Ascending aorta (tissue), 2 donors: ENCODE data around the gene PHC1. TPM values are rescaled to one million over a fixed set of nuclear protein-coding genes. Genes with fewer than 3 reads are reported as not detected.

ENCODE experiments used
- DNase-seq, 2 donors: peaks; one replicate each; pipeline ENCODE4 v3.0.0-alpha.2; 2019; ENCODE audit warnings: low spot score in 2 of 2
- H3K27ac ChIP-seq, 2 donors: fragments of 200-600 bp; sonication (generic); one replicate each; pipeline ENCODE4 v1.5.1; 2016 to 2017; ENCODE audit warnings: mild to moderate bottlenecking in 1 of 2
- H3K27me3 ChIP-seq: fragments of 200-600 bp; sonication (generic); one replicate; pipeline ENCODE4 v1.5.1; 2017
- H3K36me3 ChIP-seq, 2 donors: fragments of 200-600 bp; sonication (generic); one replicate each; pipeline ENCODE4 v1.5.1; 2016
- H3K4me1 ChIP-seq, 2 donors: fragments of 200-600 bp; sonication (generic); one replicate each; pipeline ENCODE4 v1.5.1; 2016 to 2017; ENCODE audit warnings: mild to moderate bottlenecking in 1 of 2
- H3K4me3 ChIP-seq, 2 donors: fragments of 200-600 bp; sonication (generic); one replicate each; pipeline ENCODE4 v1.5.1; 2016 to 2017; ENCODE audit warnings: mild to moderate bottlenecking in 1 of 2
- H3K9me3 ChIP-seq, 2 donors: fragments of 200-600 bp; sonication (generic); one replicate each; pipeline ENCODE4 v1.5.1; 2016
- CTCF ChIP-seq, 3 experiments: fragments of 200-600 bp in 2 of 3; fragments of 450-650 bp in 1 of 3; sonication (generic) in 2 of 3; IDR thresholded peaks; one replicate each; pipeline ENCODE4 v1.5.1; 2016 to 2019; ENCODE audit warnings: antibody characterized with exemption in 3 of 3, mild to moderate bottlenecking in 1 of 3, moderate library complexity in 1 of 3
- intact Hi-C: fragments of 100-400 bp; cut with DNase I; formaldehyde crosslinking; loops from one replicate; pipeline ENCODE4 v1.15.1; 2023
- total RNA-seq: library from RNA; depleted of rRNA; stranded (reverse); fragments of >200 nt; gene quantifications from one replicate; pipeline ENCODE4 v1.1.0, GENCODE V29; 2016

Gene PHC1
- total RNA-seq, 1 donor from 2014 or later = 31.0 TPM

DNA sequence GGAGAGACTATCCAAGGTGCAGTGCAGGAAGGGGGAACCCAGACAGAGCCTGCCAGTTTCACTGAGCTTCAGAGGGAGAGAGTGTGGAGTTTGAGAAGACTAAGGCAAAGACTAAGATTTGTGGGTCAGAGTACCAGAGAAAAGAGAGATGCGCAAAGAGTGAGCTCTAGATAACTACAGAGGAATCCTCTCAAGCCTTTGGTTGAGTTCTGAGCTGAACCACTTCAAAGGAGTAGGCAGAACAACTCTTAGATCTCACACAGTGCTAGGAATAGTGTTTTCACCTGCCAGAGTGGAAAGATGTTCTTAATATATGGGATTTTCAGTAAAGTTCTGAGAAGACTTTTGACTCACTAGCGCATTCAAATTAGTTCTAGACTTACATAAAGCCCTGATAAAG lies 45.9 kb downstream of the PHC1 start:
- intact Hi-C loops = no loop called here

DNA sequence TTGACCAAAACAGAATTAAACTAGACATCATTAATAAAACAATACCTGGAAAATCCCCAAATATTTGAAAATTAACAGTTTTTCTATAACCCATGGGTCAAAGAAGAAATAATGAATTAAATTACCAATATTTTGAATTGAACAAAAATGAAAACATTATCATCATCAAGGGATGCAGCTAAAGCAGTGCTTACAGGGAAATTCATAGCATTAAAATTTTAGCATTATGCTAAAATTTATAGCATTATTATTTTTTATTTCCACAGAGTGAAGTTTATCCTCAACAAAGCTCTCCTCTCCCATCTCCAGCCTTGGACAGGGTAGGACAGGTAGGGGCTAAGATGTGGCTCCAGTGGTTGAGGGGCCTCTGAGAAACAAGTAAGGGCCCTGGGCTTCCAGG lies 54.5 kb downstream of the PHC1 start:
- no peak overlapping the region for H3K4me3 ChIP-seq
- no peak for TF ChIP-seq CTCF (IDR thresholded peaks at IDR 0.05)
- H3K36me3 ChIP-seq = no peaks in the 10 kb centered on the region
- no peaks in the 10 kb centered on the region for H3K27me3 ChIP-seq
- H3K4me1 ChIP-seq = no peaks in the 10 kb centered on the region
- peaks cover 11 to 41% of the 10 kb centered on the region in 2 donors for H3K9me3 ChIP-seq
- DNase-seq = no peak
- intact Hi-C loops = no loop called here
- no peak overlapping the region for H3K27ac ChIP-seq

More for the DNA sequence above, 45.9 kb downstream of the PHC1 start:
- no peaks in the 10 kb centered on the region for H3K36me3 ChIP-seq
- no peak overlapping the region for H3K4me3 ChIP-seq
- no peak overlapping the region for H3K27ac ChIP-seq
- no peaks in the 10 kb centered on the region for H3K27me3 ChIP-seq
- no peak for DNase-seq
- no peak for TF ChIP-seq CTCF (IDR thresholded peaks at IDR 0.05)
- no peaks in the 10 kb centered on the region for H3K4me1 ChIP-seq
- H3K9me3 ChIP-seq = peaks cover 0 to 10% of the 10 kb centered on the region in 2 donors

- intact Hi-C loops = no loop called here
- peaks cover 11 to 44% of the 10 kb centered on the region in 2 donors for H3K9me3 ChIP-seq
- no peaks in the 10 kb centered on the region for H3K36me3 ChIP-seq
- no peaks in the 10 kb centered on the region for H3K4me1 ChIP-seq
- no peak for TF ChIP-seq CTCF (IDR thresholded peaks at IDR 0.05)
- H3K4me3 ChIP-seq = no peak overlapping the region
- no peaks in the 10 kb centered on the region for H3K27me3 ChIP-seq
- H3K27ac ChIP-seq = no peak overlapping the region
- no peak for DNase-seq
Observed at GRCh38 chr12:8969861-8970411, 55.6 kb downstream of the PHC1 start.

GRCh38 chr12:8970432-8970831 lies 56.1 kb downstream of the PHC1 start:
- Histone ChIP-seq H3K4me3 (no peak overlapping the region), H3K36me3 (no peaks in the 10 kb centered on the region), H3K27ac (no peak overlapping the region), H3K27me3 (no peaks in the 10 kb centered on the region), H3K9me3 (peaks cover 11 to 44% of the 10 kb centered on the region in 2 donors), H3K4me1 (no peaks in the 10 kb centered on the region)
- intact Hi-C loops = no loop called here
- DNase-seq = no peak
- no peak for TF ChIP-seq CTCF (IDR thresholded peaks at IDR 0.05)

DNA sequence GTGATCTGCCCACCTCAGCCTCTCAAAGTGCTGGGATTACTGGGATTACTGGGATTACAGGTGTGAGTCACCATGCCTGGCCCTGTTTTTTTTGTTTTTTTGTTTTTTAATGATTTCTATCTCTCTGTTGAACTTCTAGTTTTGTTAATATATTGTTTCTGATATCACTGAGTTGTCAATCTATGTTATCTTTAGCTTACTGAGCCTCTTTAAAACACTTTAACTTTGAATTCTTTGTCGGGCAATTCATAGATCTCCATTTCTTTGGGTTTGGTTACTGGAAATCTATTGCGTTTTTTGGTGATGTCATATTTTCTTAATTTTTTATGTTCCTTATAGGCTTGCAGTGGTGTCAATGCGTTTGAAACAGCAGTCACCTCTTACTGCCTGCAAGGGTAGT lies 65.8 kb downstream of the PHC1 start:
- peaks cover 16 to 18% of the 10 kb centered on the region in 2 donors for H3K9me3 ChIP-seq
- intact Hi-C loops = no loop called here
- H3K27ac ChIP-seq = no peak overlapping the region
- no peak overlapping the region for H3K4me3 ChIP-seq
- no peaks in the 10 kb centered on the region for H3K27me3 ChIP-seq
- no peaks in the 10 kb centered on the region for H3K36me3 ChIP-seq
- DNase-seq = no peak
- TF ChIP-seq CTCF (IDR thresholded peaks at IDR 0.05) = no peak
- no peaks in the 10 kb centered on the region for H3K4me1 ChIP-seq
